Measurements from ENCODE around the gene DYRK1A. TPM values are rescaled to one million over a fixed set of nuclear protein-coding genes. Genes with fewer than 3 reads are reported as not detected.

DYRK1A gene
- total RNA-seq, 2 experiments from 2014 or later, result 53.9 to 55.4 TPM

DNA sequence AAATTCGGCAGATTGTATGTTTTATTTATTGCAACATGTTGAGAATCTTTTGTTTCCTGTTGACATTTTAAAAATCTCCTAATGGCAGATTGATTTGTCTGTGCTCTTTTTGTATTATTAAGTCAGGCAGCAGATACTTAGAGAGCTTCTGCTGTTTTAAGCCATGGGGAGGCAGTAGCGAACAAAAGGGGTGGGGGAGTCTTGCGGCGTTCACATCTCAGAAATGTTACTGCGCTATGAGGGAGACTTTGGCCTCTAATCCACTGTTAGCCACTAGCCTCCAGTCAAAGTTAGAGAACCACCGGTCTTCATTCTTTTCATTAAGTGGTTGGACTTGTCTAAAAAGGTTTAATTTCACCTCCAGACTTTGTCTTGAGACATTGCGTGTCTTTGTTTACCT is 93.6 kb downstream of the DYRK1A start:
- ChIA-PET CTCF (no interaction called here), POLR2A (no interaction called here)

DNA sequence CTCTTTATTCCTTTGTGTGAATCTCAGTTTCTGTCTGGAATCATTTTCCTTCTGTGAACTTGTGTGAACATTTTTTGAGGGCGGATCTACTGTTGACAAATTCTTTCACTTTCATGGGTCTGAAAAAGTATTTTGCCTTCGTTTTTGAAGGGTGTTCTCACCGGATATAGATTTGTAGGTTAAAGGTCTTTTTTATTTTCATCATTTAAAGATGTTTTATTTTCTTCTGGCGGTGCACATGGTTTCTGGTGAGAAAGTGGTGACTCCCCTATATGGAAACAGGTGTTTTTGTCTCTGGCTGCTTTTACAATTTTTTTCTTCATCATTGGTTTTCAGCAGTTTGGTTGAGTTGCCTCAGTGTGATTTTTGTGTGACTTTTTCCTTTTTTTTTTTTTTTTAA is 94.9 kb downstream of the DYRK1A start:
- POLR2A ChIA-PET, result no interaction called here
- CTCF ChIA-PET, result no interaction called here

DNA sequence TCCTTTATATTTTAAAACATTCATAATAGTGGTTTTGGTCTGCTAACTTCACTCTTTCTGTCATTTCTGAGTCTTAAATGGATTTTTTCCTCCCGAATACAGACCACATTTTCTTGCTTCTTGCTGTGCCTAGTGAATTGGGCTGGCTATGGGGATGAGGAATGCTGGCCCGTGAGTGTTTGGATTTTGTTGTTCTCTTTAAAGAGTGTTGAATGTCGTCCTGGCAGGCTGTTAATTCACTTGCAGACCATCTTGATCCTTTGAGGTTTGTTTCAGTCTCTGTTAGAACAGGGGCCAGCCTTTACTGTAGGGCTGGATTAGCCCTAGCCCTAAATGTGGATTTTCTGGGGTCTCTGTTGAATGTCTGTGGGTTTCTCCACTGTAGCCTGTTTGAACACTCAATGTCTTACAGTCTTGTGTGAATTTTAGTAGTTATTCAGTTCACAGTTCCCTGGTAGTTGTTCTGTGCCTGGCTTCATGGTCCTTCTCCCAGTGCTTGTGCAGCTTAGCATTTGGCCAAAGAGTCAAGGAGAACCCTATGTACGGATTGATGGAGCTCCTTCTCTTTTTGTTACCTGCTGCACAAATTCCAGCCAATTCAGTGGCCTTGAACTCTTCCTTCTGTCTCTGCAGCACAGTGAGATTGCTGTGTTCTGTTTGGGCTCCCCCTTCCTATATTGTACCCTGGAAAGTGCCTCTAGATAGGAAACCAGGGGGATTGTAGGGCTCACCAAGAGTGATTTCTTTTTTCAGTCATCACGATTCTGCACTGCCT is 95.7 kb downstream of the DYRK1A start:
- ChIA-PET POLR2A (interaction anchor here (1.1 kb wide), 1 partner anchor 101 kb away, joined by 4 read pairs; no protein-coding TSS in a partner anchor), CTCF (interaction anchor here (1.2 to 1.4 kb wide), 2 partner anchors 87 to 93 kb away, joined by 3 read pairs; no protein-coding TSS in a partner anchor)

DNA sequence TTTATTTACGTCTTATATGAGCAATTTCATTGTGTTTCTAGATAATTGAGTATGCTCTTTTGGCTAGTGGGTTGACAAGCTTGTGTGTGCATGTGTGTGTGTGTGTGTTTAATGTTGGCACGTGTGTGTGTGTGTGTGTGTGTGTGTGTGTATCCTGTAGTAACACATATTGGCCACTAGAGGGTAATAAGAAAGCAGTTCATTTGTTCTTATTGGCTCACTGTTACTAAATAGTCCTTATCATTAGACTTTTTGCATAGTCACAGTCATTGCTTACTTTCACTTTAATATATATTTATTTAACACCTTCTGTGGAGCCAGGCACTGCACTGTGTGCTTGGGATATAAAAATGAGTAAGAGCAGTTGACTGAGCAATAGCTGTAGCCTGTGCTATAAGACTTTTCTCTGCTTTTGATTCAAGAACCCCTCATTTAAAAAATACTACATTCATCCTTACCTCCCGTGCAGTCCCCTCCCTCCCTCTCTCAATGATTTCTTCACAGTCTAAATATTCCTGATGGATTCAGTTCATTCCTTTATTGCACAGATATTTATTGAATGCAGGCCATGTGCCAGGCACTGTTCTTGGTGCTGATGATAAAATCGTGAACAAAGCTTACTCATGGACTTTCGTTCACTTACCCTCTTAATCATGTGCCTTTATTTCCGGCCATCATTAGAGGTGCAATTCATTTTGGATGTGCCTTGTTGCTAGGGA is 96.7 kb downstream of the DYRK1A start:
- ChIA-PET POLR2A (interaction anchor here (0.8 to 1.1 kb wide), 2 partner anchors 95 to 100 kb away, joined by 3 to 4 read pairs; no protein-coding TSS in a partner anchor), CTCF (interaction anchor here (1.2 to 2.0 kb wide), 4 partner anchors 12 to 94 kb away, joined by 3 to 6 read pairs (median 4); no protein-coding TSS in a partner anchor)

DNA sequence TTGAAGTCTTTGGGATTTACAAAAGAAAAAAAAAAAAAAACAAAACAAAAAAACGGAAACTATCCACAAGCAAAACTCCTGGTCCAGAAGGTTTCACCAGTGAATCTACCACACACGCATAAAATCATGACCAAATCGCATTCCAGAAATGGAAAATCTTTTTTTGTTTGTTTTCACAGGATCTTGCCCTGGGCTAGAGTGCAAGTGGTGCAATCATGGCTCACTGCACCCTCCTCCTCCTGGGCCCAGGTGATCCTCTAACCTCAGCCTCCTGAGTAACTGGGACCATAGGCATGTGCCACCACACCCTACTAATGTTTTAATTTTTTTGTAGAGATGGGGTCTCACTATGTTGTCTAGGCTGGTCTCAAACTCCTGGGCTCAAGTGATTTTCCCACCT is 100.5 kb downstream of the DYRK1A start:
- ChIA-PET CTCF (no interaction called here), POLR2A (no interaction called here)

DNA sequence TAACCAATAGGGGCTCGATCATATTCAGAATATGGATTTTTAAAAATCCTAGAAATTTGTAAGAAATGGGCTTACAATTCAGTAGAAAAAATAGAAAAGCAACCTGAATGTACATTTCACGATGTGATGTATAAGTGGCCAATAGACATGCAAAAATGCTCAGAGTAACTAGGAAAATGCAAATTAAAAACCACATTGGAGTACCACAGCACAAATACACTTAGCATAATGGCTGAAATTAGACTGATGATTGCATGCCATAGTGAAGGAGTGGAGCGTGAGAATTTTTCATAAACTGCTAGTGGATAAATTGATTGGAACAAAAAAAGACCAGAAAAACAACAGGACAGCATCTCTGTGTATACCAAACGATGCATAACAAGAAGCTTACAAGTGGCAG is 102.3 kb downstream of the DYRK1A start:
- ChIA-PET POLR2A (no interaction called here), CTCF (no interaction called here)

DNA sequence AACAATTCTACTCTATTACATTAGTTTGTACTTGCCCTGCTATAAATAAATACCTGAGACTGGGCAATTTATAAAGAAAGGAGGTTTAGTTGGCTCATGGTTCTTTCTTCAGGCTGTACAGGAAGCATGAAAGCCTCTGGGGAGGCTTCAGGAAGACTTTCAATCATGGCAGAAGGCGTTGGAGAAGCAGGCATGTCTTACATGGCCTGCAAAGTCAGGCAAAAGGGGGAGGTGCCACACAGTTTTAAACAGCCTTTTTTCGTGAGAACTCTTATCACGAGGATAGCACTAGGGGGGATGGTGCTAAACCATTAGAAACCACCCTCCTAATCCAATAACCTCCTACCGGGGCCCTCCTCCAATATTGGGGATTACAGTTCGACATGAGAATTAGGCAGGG is 102.9 kb downstream of the DYRK1A start:
- ChIA-PET CTCF (no interaction called here), POLR2A (no interaction called here)

DNA sequence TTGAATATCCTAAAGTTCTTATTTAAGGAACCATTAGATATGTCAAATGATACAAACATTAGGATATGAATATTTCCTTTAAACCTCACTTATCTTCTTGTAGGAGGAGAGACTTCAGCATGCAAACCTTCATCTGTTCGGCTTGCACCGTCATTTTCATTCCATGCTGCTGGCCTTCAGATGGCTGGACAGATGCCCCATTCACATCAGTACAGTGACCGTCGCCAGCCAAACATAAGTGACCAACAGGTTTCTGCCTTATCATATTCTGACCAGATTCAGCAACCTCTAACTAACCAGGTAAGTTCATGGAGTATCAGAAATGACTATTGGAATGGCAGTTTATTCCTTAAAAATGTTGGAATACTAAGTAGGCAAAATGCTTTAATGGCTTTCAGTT is 106.0 kb downstream of the DYRK1A start:
- CTCF ChIA-PET, result no interaction called here
- POLR2A ChIA-PET, result no interaction called here

DNA sequence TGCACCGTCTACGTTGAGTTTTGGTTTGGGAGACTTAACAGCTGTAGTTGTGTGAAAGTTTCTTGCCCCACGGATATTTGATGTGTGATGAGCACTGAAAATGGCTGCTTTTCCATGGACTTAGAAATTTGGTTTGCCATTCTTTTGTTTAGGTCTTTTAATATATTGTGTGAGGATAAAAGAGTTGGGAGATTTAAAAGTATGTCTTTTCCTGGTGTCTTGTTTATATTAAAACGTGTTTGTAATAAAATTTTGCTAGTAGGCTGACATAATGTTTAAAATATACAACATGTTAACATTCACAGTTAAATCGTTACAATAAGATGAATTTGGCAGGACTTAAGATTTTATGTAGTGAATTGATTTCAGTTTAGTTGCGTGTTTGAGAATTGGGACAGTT is 106.9 kb downstream of the DYRK1A start:
- ChIA-PET CTCF (no interaction called here), POLR2A (no interaction called here)

DNA sequence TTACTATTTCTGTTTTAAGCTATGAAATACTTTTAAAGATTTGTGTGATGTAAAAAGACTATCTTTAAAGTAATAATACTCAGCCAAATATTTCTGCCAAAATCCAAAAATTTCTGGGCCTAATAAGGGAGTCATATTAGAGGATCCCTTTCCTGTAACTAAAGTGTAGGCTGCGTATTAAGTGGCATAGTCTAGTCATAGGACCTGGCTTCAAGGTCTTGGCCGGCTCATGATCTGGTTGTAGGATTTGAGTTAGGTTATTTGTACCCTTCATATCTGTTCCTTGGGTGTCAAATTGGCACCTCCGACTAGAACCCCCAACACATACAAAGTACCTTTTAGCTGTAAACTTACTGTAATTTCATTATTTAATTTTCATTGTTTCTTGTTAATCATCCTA is 107.8 kb downstream of the DYRK1A start:
- ChIA-PET CTCF (interaction anchor here (0.9 kb wide), 1 partner anchor 23 kb away, joined by 3 read pairs; no protein-coding TSS in a partner anchor), POLR2A (no interaction called here)

DNA sequence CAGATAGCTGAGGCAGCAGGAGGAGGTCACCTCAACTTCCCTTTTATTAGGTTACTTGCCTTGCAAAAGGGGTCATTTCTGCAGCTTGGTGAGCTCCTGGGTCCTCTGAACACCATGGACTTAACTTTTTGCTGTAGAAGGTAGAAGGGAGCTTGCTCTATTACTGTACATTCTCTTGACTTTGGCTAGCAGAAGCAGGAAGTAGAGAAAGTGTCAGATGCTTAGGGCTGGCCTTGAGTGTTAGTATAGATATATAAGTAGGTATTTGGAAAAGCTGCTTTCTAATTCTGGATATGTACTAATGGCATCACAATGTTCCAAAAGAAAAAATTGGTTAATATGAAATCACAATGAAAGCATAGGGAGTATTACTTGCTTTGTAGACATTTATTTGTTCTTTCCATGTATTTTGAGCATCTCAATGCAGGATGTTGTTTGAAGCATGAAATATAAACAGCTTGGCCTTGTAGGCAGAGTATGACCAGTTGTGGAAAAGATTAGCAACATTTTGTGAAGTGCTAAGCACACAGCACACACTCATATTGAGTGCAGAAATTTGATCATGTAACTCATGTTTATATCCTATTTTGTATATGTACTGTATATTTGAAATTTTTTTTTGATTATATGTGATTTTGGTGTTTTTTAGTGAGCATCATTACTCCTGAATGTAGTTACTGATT is 108.8 kb downstream of the DYRK1A start:
- POLR2A ChIA-PET, result no interaction called here
- CTCF ChIA-PET, result no interaction called here

DNA sequence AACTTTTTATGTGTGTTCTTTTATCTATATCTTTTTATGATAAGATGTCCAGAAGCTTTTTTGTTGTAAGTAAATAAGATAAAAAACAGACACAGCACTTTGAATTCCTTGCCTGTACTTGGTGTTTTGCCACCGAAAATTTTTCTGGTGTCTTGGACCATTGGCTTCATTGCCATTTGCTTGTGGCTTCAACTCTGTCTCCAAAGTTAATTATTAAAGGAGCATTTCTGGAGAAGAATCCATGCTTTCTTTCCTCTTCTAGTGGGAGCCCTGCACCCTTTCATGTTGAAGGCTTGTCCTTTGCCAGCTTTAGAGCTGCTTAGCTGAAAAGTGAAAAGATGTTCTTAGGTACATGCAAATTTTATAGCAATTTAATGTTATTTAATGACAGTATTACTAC is 112.2 kb downstream of the DYRK1A start:
- ChIA-PET CTCF (no interaction called here), POLR2A (no interaction called here)

DNA sequence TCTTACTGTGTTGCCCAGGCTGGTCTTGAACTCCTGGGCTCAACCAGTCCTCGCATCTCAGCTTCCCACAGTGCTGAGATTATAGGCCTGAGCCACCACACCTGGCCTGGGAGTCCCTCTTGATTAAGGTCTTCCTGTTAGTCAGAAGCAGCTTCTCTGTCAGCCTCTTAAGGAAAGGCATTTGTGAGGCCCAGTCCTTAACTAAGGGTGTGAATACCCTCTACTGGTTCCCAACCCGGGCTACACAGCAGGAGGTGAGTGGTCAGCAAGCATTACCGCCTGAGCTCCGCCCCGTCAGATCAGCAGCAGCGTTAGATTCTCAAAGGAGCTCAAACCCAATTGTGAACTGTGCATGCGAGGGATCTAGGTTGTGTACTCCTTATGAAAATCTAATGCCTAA is 117.2 kb downstream of the DYRK1A start:
- POLR2A ChIA-PET, result no interaction called here
- CTCF ChIA-PET, result no interaction called here

DNA sequence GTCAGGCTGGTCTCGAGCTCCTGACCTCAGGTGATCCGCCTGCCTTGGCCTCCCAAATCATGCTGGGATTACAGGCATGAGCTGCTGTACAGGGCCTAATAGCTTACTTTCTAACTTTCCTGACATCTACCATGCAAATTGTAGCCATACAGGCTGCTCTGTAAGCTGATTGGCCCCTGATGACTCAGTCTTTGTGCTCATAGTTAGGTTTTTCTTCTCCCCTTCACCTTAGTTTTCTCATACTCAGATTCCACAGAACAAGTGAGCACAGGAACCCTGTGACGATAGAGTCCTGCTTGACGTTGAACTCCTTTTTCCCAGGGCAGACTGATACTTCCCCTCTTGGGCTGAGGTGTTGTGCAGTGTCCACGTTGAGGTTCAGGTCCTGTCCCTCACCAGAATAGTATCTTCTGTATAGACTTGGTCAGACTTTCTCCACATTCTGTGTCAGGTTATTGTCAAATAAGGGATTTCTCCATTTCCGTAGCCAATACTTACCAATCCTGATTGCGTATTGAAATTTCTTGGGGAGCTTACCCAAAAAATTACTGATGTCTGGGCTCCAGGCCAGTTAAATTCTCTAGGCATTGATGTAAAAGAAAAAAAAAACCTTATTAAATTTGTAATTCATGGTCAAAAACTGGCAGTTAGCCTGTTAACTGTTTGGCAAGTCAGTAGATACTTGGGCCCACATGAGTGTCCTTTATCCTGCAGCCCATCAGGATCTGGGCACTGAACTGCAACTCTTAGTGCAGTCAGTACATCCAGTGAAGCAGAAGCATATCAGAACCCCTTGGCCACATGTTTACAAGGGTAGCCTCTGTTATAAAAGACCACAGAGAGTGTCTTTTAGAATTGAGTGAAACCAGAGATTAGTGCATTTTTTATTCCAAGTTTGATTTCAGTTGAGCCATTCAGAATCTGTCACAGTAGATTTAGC is 118.2 kb downstream of the DYRK1A start:
- CTCF ChIA-PET, result no interaction called here
- POLR2A ChIA-PET, result no interaction called here

DNA sequence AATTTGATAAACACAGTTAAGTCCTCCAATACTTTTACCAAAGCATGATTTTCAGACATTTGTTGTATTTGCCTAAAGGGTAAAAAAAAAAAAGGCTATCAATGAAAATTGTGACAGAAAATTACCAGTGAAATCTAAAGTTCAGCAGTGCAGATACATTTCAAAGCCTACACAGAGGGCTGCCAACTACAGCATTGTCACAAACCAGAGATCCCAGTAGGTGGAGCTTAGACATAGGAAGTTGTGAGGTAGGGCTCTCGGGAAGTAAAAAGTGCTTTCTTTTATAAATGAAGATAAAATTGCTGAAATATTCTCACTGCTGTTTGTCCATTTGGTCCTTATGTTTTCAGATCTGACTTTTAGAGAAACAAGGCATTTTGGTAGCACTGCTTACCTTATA is 123.0 kb downstream of the DYRK1A start:
- CTCF ChIA-PET, result interaction anchor here (0.7 kb wide), 1 partner anchor 143 kb away, joined by 3 read pairs; no protein-coding TSS in a partner anchor

DNA sequence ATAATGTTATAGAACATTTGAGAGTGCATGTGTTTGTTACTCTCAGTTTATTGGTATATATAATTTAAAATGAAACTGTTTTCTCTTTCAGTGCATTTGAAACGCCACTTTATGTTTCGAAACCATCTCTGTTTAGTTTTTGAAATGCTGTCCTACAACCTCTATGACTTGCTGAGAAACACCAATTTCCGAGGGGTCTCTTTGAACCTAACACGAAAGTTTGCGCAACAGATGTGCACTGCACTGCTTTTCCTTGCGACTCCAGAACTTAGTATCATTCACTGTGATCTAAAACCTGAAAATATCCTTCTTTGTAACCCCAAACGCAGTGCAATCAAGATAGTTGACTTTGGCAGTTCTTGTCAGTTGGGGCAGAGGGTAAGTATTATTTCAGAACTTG is 123.5 kb downstream of the DYRK1A start:
- ChIA-PET CTCF (no interaction called here), POLR2A (no interaction called here)

More for the DNA sequence above, 123.0 kb downstream of the DYRK1A start:
- POLR2A ChIA-PET, result no interaction called here

DNA sequence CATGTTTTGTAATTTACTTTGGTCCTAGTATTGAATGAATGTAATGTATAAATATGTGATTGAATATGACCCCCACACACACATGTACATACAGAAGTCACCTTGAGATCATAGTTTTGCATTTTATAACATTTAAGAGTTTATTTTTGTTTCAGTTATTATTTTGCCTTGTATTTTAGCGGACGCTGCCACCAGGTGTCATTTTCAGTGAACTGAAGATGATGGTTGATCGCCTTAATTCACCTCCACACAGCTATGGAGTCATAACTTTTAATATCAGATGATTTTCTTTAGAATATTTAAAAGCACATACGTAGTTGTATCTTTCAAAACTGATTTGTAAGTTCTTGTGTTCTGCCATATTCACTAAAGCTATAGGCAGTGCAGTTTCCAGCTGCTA is 130.4 kb downstream of the DYRK1A start:
- ChIA-PET POLR2A (no interaction called here), CTCF (no interaction called here)

DNA sequence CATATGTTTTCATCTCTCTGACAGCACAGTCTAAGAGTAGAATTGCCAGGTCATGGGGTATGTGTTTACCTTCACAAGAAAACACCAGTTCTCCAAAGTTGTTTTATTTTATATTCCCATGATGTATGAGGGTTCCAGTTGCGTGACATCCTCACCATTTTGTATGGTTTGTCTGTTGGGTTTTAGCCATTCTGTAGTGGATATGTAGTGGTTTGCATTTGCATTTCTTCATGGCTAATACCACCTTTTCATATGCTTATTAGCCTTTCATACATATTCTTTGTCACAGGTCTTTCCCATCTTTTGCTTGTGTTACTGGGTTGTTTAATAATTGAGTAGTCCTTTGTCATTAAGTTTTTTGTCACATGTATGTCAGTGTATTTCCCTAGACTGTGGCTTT is 132.1 kb downstream of the DYRK1A start:
- CTCF ChIA-PET, result no interaction called here
- POLR2A ChIA-PET, result no interaction called here

DNA sequence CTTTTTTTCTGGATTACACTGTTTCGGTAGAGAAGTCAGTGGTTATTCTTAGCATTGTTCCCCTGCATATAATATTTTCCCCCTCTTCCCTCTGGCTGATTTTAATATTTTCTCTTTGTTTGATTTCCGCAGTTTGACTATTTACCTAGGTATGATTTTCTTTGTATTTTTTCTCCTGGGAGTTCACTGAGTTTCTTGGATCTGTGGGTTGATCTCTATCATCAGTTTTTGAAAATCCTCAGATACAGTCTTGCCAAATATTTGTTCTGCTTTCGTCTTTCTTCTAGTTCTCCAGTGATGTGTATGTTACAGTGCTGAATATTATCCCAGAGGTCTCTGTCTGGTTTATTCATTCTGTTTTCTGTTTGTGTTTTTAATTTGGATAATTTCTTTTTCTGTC is 136.4 kb downstream of the DYRK1A start:
- ChIA-PET CTCF (no interaction called here), POLR2A (no interaction called here)
